ENCODE data around the gene MRPL52.
A peak's percentile ranks its signal among the peaks of the same experiment; 100 is the strongest.

Gene MRPL52

DNA sequence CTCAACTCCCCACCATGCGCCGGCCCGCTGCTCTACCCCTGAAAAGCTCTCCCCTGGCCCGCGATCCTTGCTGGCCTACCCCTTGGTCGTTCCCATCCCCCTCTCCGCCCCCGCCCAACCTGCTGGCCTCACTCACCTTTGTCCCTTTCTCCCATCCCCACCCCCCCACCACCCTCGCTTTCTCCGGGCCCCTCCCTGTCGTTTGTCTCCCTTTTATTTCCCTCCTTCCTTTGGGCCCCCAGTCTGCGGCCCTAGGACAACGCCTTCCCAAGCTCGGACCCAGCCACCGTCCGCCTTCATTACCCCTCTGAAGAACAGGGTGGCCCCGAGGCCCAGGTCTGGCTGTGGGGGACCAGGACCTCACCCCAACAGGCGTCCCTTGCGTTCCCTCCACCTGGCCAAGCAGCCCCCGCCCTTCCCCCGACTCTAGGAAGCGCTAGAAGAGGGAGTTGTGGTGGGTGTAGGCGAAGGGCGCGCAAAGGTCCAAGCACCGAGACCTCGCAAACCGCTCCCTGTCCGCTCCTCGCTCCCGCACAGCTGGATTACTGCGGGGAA lies 7.6 kb upstream of the MRPL52 start:
- no peak overlapping the region for H3K27ac ChIP-seq
- TF ChIP-seq, protein P1, sequence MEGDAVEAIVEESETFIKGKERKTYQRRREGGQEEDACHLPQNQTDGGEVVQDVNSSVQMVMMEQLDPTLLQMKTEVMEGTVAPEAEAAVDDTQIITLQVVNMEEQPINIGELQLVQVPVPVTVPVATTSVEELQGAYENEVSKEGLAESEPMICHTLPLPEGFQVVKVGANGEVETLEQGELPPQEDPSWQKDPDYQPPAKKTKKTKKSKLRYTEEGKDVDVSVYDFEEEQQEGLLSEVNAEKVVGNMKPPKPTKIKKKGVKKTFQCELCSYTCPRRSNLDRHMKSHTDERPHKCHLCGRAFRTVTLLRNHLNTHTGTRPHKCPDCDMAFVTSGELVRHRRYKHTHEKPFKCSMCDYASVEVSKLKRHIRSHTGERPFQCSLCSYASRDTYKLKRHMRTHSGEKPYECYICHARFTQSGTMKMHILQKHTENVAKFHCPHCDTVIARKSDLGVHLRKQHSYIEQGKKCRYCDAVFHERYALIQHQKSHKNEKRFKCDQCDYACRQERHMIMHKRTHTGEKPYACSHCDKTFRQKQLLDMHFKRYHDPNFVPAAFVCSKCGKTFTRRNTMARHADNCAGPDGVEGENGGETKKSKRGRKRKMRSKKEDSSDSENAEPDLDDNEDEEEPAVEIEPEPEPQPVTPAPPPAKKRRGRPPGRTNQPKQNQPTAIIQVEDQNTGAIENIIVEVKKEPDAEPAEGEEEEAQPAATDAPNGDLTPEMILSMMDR (conservative IDR thresholded peaks at IDR 0.05) = no peak

DNA sequence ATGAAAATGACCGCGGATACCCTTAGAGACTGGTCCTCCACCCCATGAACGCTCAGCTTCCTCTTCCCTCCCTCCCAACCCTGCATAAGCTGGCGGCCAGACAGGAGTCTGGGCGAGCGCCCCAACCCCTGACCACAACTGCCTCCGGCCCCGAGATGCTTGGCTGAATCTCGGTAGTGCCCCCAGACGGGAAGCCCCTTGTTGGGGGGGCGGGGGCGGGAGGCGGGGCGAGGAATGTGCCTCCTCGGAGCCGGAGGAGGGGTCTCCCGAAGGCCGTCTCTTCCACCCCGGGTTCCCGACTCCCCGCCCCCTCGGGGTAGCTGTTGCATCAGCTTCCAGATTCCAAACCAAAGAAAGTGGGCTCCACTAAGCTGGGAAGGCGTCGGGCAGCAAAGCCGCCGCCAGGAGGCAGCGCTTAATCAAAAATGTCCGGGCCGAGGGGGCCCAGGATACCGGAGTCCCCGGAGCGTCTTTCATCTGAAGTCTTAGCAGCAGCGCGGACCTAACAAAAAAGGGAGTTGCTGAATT lies 7.1 kb upstream of the MRPL52 start:
- H3K27ac ChIP-seq = no peak overlapping the region
- TF ChIP-seq, protein P1 (conservative IDR thresholded peaks at IDR 0.05) = peak; percentile 74

DNA sequence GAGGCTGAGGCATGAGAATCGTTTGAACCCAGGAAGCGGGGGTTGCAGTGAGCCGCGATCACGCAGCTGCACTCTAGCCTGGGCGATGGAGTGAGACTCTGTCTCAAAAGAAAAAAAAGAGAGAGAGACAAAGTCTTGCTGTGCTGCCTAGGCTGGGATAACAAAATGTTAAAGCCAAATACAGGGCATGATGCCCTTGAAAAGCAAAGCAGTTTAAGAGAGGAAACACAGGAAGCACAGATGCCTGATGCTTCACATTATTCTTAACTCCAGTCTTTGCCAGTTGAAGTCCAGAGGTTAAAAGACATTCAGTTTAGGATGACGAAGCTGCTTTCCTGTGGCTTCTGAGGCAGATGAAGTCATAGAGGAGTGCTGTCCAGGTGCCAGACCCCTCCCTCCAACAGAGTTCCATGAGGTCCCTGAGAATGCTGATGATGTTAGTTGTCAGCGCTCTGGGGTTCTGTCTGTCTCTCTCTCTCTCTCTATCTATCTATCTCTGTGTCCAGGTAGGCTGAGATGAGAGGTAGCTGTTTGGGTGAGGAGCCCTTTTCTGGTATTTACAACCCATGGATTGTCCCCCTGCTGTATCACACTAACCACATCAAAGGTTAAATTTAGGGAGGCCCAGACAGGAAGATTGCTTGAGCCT lies 4.9 kb upstream of the MRPL52 start:
- no peak overlapping the region for H3K27ac ChIP-seq
- TF ChIP-seq, protein P1 (conservative IDR thresholded peaks at IDR 0.05) = no peak

DNA sequence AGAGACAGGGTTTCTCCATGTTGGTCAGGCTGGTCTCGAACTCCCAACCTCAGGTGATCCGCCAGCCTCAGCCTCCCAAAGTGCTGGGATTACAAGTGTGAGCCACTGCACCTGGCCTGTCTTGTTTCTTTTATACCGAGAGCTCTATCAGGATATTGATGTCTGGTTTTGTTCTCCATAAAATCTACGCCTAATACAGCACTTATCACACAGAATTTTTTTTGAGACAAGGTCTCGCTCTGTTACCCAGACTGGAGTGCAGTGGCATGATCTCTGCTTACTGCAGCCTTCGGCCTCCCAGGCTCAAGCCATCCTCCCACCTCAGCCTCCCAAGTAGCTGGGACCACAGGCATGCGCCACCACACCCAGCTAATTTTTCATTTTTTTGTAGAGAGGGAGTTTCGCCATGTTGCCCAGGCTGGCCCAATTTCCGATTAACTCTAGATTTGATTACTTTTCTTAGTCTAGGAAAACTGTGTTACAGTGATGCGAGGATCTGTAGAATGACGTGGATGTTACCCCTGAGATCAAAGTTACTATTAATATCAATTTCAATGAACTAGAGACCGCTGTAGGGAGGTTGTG lies 519 bp upstream of the MRPL52 start:
- H3K27ac ChIP-seq = peak overlapping the region; percentile 75

DNA sequence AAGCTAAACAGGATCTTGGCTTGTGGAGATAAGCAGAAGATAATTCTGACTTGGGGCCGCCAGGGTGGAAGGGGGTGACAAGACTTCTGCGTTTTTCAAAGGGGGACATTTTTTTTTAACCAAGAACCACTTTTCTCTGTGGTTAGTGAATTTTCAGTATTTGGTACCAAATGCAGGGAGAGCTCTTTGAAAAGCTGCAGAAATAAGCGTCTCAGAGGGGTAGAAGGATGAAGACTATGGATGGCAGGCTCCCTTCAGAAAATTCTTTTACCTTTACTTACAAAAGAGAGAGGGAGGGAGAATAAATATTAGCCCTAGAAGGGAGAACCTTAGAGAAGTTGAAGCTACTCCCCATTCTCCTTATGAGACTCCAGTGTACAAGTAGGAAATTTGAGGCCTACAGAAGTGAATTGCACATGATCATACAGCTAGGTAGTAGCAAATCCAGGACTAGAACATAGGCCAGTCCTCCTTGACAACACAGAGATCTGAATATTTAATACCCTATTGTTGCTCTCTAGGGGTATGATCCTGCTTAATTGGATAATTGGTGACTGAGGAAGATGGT lies 840 bp downstream of the MRPL52 start:
- TF ChIP-seq, protein P1 (conservative IDR thresholded peaks at IDR 0.05) = no peak
- H3K27ac ChIP-seq = peak overlapping the region; percentile 75

DNA sequence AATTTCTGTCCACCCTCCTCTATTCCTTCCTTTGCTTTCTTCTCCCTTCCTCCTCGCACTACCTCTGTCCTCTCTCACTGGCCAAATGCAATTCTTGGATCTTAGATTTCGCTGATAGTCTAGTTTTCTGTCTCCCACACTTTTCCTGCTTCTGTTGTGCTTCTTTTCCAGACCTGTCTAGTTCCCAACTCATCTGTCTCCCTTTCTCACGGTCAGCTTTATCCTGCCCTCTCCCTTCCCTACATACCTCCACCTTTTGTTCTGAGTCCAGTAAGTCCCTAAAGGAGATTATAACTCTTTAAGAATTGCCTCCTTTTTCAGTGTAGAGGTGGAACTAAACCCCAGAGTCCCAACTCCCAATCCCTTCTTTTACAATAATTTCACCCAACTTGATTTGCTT lies 5.8 kb downstream of the MRPL52 start:
- no peak overlapping the region for H3K27ac ChIP-seq

DNA sequence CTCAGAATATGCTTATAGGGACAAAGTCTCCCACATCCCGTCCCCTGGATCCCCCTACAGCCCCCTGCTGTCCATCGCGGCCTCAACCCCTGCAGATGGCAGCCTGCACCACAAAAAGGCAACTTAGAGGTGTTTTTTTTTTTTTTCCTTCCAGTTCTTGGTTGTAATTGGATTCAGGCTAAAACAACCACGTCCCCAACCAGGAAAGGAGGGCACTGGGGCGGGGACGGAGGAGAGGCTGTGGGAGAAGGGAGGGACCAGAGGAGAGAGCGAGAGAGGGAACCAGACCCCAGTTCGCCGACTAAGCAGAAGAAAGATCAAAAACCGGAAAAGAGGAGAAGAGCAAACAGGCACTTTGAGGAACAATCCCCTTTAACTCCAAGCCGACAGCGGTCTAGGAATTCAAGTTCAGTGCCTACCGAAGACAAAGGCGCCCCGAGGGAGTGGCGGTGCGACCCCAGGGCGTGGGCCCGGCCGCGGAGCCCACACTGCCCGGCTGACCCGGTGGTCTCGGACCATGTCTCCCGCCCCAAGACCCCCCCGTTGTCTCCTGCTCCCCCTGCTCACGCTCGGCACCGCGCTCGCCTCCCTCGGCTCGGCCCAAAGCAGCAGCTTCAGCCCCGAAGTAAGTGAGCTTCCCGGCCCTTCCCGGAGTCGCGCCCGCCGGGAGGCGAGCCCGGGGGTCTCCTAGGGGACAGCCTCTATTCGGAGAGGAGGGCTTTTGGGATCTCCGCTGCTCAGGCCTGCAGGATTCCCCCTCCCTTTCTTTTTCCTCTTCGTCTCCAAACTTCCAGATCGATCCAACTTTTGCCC lies 6.8 kb downstream of the MRPL52 start, which contains the start of gene MMP14:
Gene MMP14, plus strand, starts transcription at position 285 of the 813 bp plus-strand sequence. Its CDS starts 233 bp downstream, at position 518.
- peak within 1 kb of the TSS; percentile 4; the same call in 1 of the 2 replicates for H3K27ac ChIP-seq
- TF ChIP-seq, protein P1 (conservative IDR thresholded peaks at IDR 0.05) = no peak

More for the DNA sequence above, 5.8 kb downstream of the MRPL52 start:
- TF ChIP-seq, protein P1 (conservative IDR thresholded peaks at IDR 0.05) = no peak

Data from VCaP (cell line).